NCI-H1417 treated with DMSO at 0.1 percent for 48 hours (cell line): ENCODE data around the gene KRT71.

Experiments used
- DNase-seq: peaks from one replicate; lab custom pipeline; 2025; lab: John Stamatoyannopoulos, UW

Gene KRT71

GRCh38 chr12:52537101-52537500 lies 15.8 kb downstream of the KRT71 start:
- DNase-seq: no peak

GRCh38 chr12:52535574-52535973 lies 17.4 kb downstream of the KRT71 start:
- DNase-seq: no peak

- DNase-seq: no peak
These were observed 18.5 kb downstream of the KRT71 start for GRCh38 chr12:52534482-52534881.

DNA sequence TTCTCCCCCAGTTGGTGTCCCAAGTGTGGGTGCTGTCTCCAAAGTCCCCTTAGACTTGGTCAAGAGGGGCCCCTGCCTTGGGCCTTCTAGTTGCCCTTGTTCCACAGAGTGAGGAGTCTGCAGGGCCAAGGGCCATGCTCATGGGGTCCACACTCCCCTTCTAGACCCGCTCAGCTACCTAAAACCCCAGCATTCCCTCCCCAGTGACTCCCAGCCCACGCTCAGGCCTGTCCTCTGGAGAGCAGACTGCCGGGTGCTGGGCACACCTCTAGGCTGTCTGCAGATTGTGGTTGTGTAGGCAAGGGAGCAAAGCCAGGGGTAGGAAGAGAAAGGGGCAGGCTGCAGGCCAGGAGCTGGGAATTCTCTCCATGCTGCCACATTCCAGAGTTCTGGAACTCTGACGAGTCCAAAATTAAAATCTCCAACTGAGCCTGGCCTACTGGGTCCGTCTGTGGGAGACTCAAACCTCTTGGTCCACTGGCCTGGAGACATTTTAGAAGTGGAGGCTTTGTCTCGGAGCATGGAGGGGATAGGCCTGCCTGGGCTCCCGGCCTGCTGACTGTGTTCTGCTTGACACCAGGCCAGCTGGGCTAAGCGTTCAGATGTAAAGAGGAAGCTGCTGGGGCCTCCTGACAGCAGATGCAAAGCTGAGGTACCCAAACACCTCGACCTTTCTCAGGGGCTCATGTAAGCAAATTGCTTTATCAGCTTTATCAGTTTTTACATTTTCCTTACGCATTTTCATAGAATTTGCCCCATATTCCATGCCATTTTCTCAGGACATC lies 19.1 kb downstream of the KRT71 start:
- DNase-seq: no peak

- DNase-seq: no peak
These were observed 20.3 kb downstream of the KRT71 start for GRCh38 chr12:52532636-52533035.

DNA sequence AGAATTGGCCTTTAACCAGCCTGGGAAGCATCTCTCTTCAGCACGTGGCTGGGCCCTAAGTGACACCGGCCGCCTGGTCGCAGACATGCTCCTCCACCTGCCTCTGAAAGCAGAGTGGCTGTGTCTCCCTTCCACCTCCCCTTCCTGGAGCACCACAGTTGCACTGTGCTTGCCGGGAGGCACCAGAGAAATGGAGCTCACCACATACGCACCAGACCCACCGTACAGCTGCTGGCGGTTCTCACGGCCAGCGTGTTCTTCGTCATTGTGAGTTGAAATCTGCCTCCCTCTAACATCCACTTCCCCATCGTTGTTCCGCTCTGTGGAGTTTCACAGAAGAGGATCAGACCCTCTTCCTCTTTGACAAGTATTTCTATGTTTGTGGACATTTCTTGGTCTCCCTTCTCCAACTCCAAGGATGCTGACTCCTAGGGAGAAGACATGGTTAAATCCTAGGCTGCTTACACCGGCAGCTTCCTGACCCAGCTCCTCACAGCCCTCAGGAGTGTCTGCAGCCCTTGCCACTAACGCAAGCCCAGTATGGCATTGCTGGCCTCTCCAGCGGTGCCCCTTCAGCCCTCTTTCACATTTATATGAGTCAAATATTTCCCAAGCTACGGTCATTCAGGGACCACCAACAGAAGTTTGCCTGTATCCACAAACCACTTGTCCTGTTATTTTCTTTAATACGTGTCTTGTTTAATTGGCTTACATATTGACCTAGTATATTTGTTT lies 21.2 kb downstream of the KRT71 start:
- no peak for DNase-seq

DNA sequence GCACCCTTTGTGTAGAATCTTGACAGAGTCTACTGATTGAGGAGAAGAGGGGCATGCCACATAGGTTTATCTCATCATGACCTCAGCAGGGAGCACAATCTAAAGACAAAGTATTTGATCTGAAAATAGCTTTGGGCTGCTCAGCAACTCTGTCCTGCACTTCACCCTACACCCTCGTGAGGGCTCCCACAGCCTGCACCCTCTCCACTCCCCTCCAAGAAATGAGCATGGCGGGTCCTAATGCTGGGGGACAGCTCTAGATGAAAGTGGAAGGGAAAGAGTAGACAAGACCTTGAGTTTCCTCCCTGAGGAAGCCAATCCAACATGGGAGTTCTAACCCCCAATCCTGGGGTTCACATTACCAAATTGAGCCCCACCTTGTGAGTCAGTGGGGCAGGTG lies 22.0 kb downstream of the KRT71 start:
- no peak for DNase-seq

DNA sequence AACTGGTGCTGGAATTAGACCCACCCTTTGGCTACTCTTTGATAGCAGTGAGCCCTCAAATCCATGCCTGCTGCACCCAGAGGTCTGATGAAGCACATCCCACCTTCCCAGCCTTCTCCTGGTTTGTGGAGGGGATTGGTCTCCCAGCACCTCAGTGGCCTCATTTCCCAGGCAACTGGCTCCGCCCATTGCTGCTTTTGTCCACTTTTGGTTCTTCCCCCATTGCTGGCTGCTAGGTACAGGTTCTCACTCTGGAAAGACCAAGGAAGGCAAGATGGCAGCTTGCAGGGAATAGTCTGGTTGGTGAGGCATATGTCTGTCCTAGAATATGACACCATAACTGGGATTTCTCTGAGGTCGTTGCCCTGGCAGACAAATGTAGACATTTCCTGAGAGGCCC lies 22.6 kb downstream of the KRT71 start:
- no peak for DNase-seq

- no peak for DNase-seq
These were observed 23.1 kb downstream of the KRT71 start for GRCh38 chr12:52529846-52530245.

DNA sequence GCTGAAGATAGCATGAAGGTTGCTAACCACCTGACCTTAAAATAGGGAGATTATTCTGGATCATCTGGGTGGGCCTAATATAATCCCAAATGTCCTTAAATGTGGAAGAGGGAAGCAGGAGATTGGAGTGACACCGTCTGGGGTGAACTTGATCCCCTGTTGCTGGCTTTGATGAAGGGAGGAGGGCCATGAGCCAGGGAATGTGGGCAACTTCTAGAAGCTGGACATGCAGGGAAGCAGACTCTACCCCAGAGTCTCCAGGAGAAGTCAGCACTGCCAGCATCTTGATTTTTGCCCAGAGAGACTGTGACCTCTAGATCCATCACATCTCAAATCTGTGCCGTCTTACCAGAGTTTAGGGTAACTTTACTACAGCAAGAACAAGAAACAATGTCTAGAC lies 23.5 kb downstream of the KRT71 start:
- no peak for DNase-seq

GRCh38 chr12:52528641-52529143 lies 24.3 kb downstream of the KRT71 start:
- DNase-seq: no peak

- DNase-seq: no peak
These were observed 25.7 kb downstream of the KRT71 start for GRCh38 chr12:52527121-52527800.

- no peak for DNase-seq
These were observed 26.4 kb downstream of the KRT71 start for GRCh38 chr12:52526511-52526951.

GRCh38 chr12:52525661-52526499 lies 27.1 kb downstream of the KRT71 start:
- no peak for DNase-seq

DNA sequence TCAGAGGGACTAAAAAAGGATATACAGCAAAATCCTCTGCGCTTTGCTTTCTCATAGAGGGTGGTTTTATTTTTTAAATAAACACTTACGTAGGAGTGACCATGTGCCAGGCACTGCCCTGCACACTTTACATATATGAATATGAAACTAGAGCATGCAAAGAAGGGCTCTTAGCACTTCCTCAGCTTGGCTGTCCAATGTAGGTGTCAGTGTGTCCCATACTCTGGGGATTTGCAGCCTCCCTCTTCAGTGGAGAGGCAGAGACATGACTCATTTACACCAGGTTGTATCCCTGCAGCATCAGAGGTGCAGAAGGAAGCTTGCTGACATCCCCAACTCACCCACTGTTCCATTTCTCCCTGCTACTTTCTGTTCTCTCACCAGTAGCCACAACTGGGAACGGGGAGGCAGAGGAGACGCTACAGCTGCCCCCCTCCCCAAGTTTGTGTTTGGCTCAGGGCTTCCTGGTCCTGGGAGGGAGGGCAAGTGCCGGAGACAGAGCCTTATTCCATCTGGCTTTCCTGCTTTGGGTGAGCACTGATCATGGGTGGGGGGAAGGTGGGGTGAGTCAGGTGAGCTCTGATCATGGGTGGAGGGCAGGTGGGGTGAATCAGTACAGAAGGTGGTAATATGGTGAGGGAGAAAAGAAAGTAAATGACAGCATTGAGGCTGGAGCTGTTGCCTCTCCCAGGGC lies 27.9 kb downstream of the KRT71 start:
- DNase-seq: no peak

DNA sequence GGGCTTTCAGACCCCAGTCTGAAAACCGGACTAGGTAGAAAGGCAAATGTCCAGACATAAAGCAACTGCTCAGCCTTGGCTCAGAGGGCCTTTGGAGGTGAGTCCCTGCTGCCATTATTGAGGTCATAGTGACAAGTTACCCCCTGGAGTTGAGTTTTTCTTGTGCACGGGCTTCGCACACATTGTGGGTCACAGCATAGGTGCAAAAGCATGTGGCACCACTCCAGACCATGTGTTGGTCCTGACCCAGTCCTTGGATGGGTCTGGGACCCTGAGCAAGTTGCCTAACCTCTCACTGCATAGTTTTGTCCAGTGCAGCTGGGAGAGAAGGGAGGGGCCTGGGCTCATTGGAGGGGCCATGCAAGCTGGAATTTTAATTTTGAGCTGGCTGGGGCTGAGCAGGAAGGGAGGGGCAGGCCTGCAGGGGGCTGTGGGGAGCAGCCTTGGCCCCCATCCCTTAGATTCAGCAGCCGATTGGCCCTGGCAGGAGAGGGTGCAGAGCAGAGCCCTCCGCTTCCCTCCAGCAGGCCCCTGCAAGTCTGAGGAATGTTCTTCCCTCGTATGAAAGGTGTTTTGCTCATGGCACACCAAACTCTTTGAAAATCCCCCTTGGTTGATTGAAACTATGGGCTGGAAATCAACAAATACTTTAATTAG lies 28.6 kb downstream of the KRT71 start:
- DNase-seq: no peak

DNA sequence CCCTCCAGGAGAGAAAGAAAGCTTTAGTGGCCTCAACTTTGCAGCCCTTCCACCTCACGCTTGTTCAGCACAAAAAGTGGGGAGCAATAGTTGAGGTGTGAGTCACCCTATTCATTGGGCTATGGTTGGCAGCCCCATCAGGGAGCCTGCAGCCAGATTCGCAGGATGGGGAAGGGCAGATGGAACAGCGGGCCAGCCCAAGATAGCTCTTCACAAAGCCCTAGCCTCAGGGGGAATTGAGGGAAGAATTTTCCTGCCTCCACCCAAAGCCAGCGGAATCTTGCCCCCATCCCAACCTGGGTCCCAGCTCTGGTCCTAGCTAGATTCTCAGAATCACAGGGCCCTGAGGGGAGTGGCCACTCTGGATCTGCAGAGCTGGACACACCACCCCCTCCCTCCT lies 29.1 kb downstream of the KRT71 start:
- no peak for DNase-seq

DNA sequence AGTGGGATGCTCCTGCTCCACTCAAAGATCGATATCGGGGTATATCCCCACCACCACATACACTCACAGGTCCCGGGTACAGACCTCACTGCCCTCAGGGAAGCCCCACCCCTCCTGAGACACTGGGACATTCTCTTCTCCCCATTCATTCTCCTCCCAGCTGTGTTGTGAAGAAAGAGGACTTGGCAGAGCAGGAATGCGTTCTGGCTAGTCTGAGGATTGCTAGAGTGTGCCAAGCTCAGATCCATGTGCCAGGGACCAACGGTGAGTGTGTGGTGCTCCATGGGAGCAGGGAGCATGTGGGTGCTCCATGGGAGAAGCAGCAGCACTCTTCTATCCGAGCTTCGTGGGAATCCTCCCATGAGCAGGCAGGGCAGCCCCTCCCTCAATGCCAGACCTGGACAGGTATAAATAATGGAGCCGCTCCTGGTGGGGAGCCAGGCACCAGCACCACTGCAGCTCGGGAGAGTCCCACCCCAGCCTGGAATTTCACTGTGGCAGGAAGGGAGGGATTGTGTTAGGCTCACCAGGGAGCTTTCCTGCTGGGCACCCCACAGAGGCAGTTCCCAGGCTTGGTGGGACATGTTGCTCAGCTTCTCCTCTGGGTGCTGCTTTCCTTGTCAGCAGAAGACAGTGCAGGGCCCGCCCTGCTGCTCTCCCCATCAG lies 30.5 kb downstream of the KRT71 start:
- DNase-seq: no peak

GRCh38 chr12:52521568-52522266 lies 31.2 kb downstream of the KRT71 start:
- DNase-seq: no peak
